ENCODE measurements around the gene IQGAP3.
A peak's percentile ranks its signal among the peaks of the same experiment; 100 is the strongest.

The IQGAP3 gene

GRCh38 chr1:156481527-156481926 is 90.8 kb downstream of the IQGAP3 start:
- no peak for DNase-seq (ENCODE audit: low read depth)

GRCh38 chr1:156480411-156481192 is 91.8 kb downstream of the IQGAP3 start:
- no peak for DNase-seq (ENCODE audit: low read depth)

GRCh38 chr1:156480016-156480370 is 92.4 kb downstream of the IQGAP3 start:
- DNase-seq (ENCODE audit: low read depth): no peak

- DNase-seq (ENCODE audit: low read depth): no peak
These were observed 93.0 kb downstream of the IQGAP3 start for GRCh38 chr1:156479093-156480015.

- no peak for DNase-seq (ENCODE audit: low read depth)
These were observed 94.1 kb downstream of the IQGAP3 start for GRCh38 chr1:156478250-156478627.

GRCh38 chr1:156477526-156478249 is 94.7 kb downstream of the IQGAP3 start:
- DNase-seq (ENCODE audit: low read depth): no peak

- peak; percentile 68 for DNase-seq (ENCODE audit: low read depth)
These were observed 95.7 kb downstream of the IQGAP3 start for GRCh38 chr1:156476501-156477298.

GRCh38 chr1:156475568-156476500 is 96.5 kb downstream of the IQGAP3 start:
- DNase-seq (ENCODE audit: low read depth): peak; percentile 86
